DND-41 (cell line): ENCODE data around the gene DLG2.

Experiments used
- EZH2 ChIP-seq: IDR thresholded peaks from 3 replicates; pipeline ENCODE4 v1.6.1; 2012; ENCODE audit warnings: borderline replicate concordance, low read depth, mild to moderate bottlenecking, moderate library complexity, low read length, inconsistent platforms; ENCODE audit not compliant: severe bottlenecking
- TF ChIP-seq, protein P1 (sequence below): IDR thresholded peaks from 2 replicates; pipeline ENCODE4 v1.5.1; 2012; ENCODE audit warnings: borderline replicate concordance, low read length, moderate library complexity, mild to moderate bottlenecking; ENCODE audit not compliant: poor library complexity, severe bottlenecking; ENCODE audit errors: extremely low read depth

DNA sequence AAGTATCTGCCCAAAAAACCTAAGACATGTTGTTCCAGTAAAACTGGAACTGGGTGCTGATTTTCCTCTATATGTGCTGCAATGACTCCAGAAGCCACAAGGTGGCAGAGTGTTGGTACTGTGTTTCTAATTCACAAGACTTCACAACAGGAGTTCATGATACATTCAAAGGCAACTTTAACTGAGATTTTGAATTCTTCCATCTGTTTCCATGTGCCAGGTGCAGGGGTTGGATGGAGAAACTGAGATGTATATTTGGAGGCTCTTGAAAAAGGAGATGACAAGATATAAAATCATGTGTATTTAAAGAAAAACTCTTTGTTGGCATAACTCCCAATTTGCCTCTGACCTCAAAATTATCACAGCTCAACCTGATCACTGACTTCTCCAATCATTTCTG, 1242.4 kb downstream of the DLG2 start:
- TF ChIP-seq, protein P1, sequence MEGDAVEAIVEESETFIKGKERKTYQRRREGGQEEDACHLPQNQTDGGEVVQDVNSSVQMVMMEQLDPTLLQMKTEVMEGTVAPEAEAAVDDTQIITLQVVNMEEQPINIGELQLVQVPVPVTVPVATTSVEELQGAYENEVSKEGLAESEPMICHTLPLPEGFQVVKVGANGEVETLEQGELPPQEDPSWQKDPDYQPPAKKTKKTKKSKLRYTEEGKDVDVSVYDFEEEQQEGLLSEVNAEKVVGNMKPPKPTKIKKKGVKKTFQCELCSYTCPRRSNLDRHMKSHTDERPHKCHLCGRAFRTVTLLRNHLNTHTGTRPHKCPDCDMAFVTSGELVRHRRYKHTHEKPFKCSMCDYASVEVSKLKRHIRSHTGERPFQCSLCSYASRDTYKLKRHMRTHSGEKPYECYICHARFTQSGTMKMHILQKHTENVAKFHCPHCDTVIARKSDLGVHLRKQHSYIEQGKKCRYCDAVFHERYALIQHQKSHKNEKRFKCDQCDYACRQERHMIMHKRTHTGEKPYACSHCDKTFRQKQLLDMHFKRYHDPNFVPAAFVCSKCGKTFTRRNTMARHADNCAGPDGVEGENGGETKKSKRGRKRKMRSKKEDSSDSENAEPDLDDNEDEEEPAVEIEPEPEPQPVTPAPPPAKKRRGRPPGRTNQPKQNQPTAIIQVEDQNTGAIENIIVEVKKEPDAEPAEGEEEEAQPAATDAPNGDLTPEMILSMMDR, result peak; percentile 83
- no peak for TF ChIP-seq EZH2
